GM18861 (cell line): ENCODE data around the gene ZNF586.
"Not testable (repeated sequence)": the region's sequence is repeated elsewhere in the genome, so short reads cannot be mapped to it uniquely, and the experiment has no call there.

Experiments
- ATAC-seq: cut with Tn5 transposase; IDR thresholded peaks from one replicate; pipeline ENCODE4 v1.9.1; 2021; ENCODE audit not compliant: unreplicated experiment

Gene ZNF586

DNA sequence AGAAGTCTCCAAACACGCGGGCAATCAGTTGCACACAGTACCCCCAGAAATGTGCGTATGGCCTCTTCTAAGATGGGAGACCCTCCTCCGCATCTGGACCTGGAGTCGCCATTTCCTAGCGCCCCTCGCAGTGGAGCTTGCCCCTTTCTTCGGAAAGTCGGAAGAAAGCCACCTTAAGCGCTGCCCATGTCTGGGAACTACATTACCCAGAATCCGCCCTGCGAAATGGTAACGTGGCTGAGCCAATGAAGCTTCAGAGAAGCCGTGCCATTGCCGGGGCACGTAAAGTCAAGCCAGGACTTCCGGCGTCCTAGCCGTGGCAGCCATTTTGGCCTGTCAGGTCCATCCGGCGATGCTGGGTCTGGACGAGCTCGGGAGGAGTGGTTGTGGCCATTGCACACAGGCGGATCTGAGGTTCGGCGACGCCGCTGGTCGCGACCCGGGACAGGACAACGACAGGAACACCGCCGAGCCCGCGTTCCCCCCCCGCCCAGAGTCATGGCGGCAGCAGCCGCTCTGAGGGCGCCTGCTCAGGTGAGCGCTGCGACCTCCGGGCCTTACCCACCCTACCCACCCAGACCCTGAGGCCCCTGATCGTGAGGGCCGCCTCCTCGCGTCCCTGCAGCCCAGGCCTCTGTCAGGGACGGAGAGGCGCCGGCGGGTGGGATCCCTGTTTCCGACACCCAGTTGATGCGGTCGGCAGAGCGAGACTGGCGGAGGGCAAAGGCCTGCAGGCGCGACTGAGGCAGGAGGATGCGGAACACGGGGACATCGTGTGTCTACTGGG lies at the start of gene ZNF586:
Gene ZNF586, plus strand, starts transcription at position 332 of the 787 bp plus-strand sequence. Its CDS starts 167 bp downstream, at position 499.
- ATAC-seq: peak; percentile 98

DNA sequence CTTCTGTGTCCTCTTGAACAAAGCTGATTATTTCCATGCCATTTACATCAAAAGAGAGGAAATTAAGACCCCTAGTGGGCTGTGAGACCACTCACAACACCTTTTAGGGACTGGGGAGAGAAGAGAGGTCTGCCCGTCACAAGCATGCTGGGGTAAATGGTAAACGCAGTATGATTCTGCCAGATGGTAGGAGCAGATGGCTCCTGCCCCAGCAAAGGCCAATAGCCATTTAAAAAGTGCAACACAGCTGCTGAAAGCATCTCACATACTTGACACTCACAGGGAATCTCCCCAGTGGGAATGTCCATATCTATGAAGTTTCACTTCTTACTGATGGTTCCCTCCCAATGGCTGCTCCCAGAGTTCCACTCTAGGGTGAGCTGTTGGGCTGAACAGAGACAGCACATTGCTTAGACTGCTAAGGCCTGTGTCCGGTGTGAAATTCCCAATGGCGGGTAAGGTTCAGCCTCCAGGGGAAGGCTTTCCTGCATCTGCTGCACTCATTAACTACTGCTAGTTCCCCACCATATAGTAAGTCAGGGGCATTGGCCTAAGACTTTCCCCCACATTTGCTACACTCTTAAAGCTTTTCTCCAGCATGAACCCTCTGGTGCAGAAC lies 49.5 kb upstream of the ZNF586 start:
- ATAC-seq: no peak

DNA sequence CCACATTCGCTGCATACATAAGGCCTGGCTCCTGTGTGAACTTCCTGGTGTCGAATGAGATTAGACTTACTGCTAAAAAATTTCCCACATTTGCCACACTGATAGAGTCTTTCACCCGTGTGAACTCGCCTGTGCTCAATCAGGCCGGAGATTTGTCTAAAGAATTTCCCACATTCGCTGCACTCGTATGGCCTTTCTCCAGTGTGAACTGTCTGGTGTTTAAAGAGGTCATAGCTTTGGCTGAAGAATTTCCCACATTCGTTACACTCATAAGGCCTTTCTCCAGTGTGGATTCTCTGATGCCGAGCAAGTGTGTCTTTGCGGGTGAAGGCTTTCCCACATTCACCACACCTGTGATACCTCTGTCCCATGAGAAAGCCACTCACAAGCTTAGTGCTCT lies 48.6 kb upstream of the ZNF586 start:
- ATAC-seq: no peak

DNA sequence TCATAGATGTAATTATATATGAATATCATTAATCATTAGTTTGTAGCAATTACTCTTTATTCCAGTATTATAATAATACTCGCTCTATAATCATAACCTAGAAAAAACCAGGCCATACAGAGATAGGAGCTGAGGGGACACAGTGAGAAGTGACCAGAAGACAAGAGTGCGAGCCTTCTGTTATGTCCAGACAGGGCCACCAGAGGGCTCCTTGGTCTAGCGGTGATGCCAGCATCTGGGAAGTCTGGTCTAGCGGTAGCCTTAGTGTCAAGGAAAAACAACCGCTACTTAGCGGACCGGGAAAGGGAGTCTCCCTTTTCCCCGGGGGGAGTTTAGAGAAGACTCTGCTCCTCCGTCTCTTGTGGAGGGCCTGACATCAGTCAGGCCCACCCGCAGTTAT lies 31.2 kb upstream of the ZNF586 start:
- not testable (repeated sequence) for ATAC-seq

- not testable (repeated sequence) for ATAC-seq
These were observed 30.7 kb upstream of the ZNF586 start for GRCh38 chr19:57738770-57739169.

- peak; percentile 97 for ATAC-seq
These were observed 22.6 kb upstream of the ZNF586 start, which contains the start of gene ZNF776 for GRCh38 chr19:57746580-57747471. Gene ZNF776 (plus strand): TSS chr19:57746815. CDS start chr19:57747059, 244 bp downstream.

- no peak for ATAC-seq
These were observed 22.0 kb upstream of the ZNF586 start for GRCh38 chr19:57747472-57747807.

GRCh38 chr19:57748029-57748428 lies 21.4 kb upstream of the ZNF586 start:
- ATAC-seq: no peak

GRCh38 chr19:57754091-57754673 lies 15.3 kb upstream of the ZNF586 start:
- ATAC-seq: no peak

DNA sequence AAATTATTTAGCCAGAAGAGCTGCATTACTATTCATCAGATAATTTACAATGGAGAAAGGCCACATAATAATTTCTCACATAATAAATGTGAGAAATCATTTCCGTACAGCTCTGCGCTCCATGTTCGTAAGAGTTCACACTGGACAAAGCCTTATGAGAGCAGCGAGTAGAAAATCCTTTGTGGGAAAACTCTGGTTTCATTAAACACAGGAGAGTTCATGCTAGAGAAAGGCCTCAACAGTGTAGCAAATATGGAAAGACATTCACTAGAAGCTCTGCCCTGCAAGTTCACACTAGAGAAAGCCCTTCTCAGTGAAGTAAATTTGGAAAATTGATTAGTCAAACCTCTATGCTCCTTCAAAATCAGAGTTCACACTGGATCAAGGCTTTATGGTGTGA lies 14.4 kb upstream of the ZNF586 start:
- no peak for ATAC-seq

- no peak for ATAC-seq
These were observed 11.5 kb upstream of the ZNF586 start for GRCh38 chr19:57757941-57758340.

DNA sequence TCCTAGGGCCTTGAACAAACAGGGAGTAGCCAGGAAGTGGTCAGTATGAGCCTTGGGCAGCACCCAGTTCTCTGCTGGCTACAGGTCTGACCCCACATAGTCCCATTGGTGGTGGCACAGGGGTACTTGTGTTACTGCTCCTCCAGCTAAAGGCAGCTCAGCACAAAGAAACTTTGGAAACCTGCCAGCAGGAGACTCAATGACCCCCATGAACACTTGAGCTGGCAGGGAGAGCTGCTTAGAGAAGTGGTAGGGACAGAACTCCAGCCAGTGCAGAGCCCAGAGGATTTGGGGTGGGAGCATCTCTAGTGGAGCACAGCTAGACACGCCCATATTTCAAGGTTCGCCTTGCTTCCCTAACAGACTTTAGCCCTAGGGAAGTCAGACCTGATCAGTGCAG lies 10.4 kb upstream of the ZNF586 start:
- no peak for ATAC-seq

DNA sequence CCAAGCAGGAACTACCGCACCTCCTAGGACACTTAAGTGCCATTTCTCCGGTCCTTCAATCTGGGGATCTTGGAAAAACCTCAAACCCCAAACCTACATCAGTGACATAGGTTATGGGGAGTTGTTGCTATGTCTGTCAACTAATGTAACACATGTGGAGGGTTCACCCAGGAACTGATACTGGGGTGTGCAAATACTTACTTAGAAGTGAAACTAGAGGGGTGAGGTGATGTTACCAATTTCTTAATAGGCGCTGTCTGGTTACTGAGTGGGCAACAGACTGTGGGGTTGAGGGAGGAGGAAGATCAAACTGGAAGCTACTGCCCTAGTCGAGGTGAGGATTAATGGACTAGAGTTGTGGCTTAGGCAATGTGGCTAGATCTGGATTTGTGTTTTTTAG lies 1.9 kb downstream of the ZNF586 start:
- no peak for ATAC-seq

GRCh38 chr19:57773488-57773887 lies 4.0 kb downstream of the ZNF586 start:
- no peak for ATAC-seq

- ATAC-seq: no peak
These were observed 7.4 kb downstream of the ZNF586 start for GRCh38 chr19:57776764-57777296.

DNA sequence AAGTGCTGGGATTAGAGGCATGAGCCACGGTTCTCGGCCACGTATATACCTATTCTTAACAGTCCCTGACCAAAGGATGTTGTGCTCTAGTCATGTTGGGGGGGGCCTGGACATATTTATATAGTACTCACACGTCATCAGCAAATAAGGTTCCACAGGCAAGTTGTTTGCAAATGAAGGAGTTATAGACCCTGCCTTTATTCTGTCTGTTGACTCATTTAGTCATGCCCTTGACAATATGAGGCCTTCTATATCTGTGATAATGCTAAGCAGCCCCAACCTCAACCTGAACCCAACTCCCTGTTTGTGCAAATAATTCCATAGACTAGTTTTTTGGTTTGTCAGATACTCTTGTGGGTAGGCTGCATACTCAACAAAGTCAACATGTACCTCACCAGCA lies 8.9 kb downstream of the ZNF586 start:
- ATAC-seq: no peak

GRCh38 chr19:57779220-57779845 lies 9.9 kb downstream of the ZNF586 start:
- ATAC-seq: no peak

DNA sequence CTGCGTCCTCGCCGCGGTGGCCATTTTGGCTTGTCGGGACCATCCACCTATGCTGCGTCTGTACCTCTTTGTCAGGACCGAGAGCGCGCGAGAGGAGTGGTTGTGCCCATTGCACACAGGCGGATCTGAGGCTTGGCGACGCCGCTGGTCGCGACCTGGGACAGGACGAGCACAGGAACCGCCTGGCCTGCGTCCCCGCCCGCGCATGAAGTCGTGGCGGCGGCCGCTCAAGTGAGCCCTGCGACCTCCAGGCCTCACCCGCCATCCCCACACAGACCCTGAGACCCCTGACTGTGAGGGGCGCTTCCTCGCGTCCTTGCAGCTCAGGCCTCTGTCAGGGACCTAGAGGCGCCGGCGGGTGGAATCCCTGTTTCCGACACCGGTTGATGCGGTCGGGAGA lies 16.8 kb downstream of the ZNF586 start:
- ATAC-seq: no peak

DNA sequence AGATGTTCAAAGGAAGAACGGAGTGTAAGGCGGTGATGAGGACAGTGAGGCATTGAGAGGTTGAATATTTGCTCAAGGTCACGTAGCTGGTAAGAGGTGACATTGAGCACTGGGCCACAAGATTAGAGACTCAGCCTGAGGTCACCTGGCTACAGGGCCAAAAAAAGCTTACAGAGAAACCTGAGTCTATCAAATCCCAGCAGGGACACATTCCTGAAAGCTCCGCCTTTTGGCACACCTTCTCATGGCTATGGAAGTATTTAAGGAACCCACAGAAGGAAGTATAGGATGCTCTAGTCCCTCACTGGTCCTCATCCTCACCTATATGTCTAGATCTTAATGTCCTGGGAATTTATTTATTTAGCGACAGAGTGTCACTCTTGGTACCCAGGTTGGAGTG lies 17.4 kb downstream of the ZNF586 start:
- no peak for ATAC-seq

DNA sequence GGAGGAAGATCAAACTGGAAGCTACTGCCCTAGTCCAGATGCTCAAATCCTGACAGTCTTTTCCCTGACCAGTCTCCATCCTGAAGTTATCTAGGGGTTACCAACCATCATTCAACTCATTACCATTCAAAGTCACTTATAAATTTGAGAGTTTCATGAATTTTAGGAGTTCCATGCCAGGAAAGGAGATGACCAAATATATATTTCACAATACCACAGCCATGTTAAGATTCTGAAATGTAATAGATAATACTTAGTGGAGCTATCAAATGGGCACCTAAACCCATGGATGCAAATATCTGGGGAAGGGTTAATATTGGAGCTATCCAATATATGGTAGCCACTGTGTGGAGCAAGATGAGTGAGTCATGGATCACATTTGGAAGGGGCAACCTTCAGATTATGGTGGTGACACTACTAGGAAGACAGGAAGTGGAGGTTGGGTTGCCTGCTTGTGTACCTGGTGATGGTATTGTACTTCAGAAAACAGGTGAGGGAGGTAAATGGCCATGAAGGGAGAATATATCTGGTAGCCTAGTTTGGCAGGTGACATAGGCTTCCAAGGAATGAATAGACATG lies 18.7 kb downstream of the ZNF586 start:
- ATAC-seq: no peak
